Hepatocyte (in vitro differentiated cells): Measurements from ENCODE around the gene HBD.

Experiments used
- EZH2 ChIP-seq: fragments of 200-600 bp; sonication (generic); IDR thresholded peaks from 2 replicates; pipeline ENCODE4 v1.6.1; 2016; ENCODE audit warnings: antibody characterized with exemption, mild to moderate bottlenecking, borderline replicate concordance
- TF ChIP-seq, protein P1 (sequence below): fragments of 200-600 bp; sonication (generic); IDR thresholded peaks from 2 replicates; pipeline ENCODE4 v1.5.1; 2016; ENCODE audit warnings: antibody characterized with exemption, mild to moderate bottlenecking; ENCODE audit not compliant: poor library complexity

DNA sequence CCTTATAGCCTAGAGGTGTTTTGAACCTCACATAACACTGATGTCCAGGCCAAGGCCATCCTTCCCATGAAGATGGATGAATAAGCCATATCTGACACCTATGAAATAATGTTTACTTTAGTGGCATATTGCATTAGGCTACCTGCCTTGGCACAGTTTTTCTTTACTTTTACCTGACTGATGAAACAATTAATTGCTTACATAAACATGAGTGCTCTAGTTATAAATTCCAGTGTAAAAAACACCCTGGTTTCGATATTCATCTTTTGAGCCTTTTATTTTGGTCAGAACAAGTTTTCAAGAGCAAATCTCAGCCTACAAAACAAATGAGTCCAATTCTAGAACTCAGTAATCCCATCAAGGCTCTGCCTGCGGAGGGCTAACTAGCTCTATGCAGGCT is 42.4 kb upstream of the HBD start:
- TF ChIP-seq, protein P1, sequence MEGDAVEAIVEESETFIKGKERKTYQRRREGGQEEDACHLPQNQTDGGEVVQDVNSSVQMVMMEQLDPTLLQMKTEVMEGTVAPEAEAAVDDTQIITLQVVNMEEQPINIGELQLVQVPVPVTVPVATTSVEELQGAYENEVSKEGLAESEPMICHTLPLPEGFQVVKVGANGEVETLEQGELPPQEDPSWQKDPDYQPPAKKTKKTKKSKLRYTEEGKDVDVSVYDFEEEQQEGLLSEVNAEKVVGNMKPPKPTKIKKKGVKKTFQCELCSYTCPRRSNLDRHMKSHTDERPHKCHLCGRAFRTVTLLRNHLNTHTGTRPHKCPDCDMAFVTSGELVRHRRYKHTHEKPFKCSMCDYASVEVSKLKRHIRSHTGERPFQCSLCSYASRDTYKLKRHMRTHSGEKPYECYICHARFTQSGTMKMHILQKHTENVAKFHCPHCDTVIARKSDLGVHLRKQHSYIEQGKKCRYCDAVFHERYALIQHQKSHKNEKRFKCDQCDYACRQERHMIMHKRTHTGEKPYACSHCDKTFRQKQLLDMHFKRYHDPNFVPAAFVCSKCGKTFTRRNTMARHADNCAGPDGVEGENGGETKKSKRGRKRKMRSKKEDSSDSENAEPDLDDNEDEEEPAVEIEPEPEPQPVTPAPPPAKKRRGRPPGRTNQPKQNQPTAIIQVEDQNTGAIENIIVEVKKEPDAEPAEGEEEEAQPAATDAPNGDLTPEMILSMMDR, result no peak
- TF ChIP-seq EZH2, result no peak
